ENCODE measurements around the gene TRIO.

Gene TRIO

DNA sequence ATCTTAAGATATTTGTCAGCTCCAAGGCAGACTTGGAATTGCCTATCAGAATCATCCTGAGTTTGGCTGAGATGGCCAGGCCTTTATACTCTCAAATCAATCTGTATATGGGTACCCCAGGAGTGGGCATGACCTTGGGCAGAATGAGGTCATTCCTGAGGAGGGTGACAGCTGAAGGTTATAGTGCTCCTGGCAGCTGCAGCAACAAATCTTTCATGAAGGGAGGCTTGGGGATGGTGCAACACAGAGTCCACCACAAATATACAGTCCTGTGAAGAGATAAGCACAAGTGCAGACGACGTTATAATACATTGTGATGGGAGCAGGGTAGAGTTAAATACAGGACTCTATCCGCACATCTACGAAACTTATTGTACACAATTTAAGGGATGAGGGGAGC, 21.1 kb upstream of the TRIO start:
- DNase-seq, result no peak

DNA sequence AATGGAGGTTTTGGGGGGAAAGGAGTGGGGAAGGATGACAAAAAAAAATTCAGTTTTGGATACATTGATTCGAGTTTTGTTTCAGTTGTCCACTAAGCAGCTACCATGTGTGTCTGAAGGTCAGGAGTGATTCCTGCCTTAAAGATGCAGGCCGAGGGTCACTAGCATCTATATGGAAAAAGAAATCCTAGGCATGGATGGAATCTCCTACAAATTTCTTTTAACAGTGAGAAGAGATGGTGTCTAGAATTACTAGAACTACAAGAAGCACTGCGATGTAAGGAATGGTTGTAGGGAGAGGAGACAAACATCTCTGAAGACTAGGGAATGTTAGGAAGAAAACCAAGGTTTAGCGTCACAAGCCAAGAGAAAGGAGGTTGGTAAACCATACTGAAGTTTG, 19.6 kb upstream of the TRIO start:
- DNase-seq, result no peak

DNA sequence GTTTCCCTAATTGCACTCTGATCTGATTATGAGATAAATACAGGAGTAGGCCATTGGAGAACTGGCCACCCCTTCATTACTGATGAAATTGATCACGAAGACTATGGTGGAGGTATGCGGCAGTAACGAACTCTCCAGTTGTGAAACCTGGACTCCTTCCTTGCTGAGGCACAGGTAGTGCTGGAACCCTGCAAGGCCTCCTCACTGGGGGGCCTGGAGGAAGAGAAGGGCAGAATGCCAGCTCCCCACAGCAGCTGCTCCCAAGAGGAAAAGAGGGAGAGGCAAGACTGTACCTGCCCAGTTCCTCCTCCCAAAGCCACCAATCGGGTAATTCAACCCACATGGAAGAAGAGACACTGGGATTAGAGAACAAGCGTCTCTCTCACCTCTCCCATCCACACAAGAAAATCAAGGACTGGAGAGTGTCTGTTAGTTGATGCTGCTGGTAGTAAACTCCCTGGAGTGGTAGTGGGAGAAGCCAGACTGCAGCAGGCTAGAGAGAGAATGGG, 19.1 kb upstream of the TRIO start:
- no peak for DNase-seq

DNA sequence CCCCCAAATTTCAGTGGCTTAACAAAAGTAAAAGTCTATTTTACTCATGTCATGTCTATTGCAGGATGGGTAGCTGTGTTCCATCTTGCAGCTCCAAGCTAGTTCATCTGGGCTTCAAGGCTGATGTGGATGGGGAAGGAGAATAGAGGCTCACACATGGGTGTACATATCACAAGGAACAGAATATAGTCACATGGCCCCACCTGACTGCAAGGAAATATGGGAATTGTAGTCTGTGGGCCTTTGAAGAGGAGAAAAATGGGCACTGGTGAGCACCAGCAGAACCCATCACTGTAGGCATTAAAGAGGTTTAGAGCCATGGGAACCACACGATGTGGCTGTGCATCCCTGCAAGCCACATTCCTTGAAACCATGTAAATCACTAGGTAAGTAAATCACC, 17.9 kb upstream of the TRIO start:
- DNase-seq, result no peak

DNA sequence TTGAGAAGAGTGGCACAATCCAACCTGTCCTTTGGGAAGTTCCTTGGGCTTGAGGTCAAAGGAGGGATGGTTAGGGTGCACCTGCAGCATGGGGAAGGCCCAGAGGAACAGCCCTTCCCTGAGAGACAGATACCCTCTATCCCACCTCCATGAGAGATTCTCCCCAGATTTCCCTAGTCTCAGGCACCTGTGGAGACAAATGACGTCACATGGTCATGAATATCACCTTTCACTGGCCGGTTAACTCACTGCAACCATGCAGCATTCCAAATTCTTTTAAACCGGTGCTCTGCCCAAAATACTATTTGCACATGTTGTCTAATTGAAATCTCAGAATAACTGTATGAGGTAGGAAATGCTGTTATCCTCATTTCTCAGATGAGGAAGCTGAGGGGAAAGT, 15.6 kb upstream of the TRIO start:
- DNase-seq, result no peak

DNA sequence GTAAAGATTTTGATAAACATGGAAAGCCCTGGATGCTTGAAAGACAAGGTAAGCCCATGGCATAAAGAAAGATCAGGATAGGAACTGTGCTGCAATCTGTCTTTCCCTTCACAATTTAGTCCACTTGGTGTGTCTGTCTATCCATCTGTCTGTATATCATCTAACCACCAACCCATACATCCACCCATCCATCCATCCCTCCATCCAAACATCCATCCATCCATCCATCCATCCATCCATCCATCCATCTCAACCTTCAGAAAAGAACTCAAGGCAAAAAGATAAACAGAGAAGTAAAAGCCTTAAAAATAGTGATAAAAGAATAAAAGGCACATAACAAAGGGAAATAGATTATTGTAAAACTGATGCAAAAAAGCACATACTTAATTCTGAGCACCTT, 15.1 kb upstream of the TRIO start:
- DNase-seq, result no peak

DNA sequence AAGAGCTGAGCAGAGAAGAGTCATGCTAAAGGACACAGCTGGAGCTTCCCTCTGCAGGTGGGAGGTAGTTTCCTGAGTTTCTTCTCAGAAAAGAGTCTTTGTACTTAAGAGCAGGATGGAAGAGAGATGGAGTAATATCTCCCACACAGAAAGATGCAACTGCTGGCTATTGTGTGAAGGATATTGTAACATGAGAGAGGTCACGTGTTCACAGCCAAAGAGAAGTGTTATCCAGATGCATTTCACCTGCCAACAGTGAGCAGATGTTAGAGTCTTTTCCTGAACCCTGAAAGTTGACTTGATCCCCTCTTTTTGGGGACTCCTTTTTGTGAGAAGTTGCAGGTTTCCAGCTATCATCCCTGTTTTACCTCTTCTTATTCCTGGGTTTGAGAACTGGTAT, 14.0 kb upstream of the TRIO start:
- DNase-seq, result no peak

DNA sequence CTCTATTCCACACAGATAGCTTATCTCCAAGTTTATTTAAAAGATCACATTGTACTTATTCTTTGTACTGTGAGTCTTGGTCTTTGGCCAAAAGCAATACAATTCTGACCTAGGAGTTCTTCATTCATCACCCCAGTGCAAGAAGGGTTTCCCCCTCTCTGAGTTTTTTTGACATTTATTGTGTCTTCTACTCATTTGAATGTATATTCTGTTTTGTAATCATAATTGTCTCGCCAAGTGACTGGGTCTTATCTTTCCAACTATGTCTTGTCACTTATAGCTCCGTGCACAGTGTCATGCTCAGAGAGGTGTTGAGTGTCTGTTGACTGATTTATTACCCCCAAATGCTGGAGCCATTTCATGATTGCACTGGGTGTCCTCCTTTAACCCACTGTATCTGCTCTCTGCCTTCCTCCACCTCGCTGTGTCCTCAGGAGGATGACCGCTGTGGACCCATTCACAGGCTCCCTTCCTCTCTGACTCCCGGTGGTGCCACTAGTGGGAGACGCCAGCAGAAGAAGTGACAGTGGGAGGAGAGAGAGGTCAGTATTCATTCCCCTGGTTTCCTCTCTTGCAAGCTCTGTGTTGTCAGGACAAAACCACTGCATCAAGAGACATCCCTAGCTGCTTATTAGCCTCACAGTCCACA, 11.2 kb upstream of the TRIO start:
- no peak for DNase-seq

DNA sequence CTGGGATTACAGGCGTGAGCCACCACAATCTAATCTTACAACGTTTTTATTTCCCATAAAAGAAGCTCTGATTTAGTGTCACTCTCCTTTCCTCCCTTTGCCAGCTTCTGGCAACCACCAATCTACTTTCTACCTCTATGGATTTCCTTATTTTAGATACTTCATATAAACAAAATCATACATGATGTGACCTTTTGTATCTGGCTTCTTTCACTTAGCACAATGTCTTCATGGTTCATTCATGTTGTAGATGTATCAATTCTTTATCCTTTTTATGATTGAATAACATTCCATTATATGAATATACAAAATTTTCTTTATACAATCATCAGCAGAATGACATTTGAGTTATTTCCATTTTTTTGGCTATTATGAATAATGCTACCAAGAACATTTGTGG, 9.7 kb upstream of the TRIO start:
- DNase-seq, result no peak

DNA sequence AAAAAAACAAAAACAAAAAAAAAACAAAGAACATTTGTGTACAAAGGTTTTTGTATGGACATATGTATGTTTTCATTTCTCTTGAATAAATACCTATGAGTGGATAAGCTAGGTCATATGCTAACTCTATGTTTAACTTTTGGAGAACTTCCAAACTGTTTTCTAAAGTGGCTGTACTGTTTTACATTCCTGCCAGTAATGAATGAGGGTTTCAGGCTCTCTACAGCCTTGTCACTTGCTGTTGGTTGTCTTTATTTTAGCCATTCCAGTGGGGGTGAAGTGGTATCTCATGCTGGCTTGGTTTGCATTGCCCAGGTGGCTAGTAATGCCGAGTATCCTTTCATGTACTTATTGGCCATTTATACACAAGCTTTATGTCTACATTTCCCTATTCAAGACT, 9.1 kb upstream of the TRIO start:
- DNase-seq, result no peak

DNA sequence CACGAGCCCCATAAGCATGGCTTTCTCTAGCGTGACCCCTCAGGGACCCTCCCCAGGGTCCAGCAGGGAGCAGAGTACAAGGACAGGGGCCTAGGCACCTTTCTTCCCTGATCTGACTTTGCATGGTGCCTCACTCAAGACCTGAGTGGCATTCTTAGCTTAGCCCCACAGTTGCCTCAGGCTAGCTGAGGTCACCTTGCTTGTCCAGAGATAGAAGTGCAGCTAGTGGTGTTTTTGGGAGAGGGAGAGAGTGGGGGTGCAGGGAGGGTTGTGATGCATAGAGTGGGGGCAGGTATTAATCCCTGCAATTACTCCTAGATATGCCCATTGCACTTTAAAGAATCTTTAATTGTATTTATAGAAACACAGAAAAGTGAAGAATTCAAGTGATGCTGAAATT, 8.4 kb upstream of the TRIO start:
- DNase-seq, result no peak

DNA sequence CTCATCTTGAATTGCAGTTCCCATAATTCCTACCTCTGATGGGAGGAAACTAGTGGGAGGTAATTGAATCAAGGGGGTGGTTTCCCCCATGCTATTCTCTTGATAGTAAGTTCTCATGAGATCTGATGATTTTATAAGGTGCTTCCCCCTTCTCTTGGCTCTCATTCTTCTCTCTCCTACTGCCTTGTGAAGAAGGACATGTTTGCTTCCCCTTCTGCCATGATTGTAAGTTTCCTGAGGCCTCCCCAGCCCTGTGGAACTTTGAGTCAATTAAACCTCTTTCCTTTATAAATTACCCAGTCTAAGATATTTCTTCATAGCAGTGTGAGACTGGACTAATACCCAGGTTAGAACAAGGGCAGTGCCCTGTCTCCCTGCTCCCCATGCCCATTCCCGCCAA, 7.5 kb upstream of the TRIO start:
- DNase-seq, result no peak

DNA sequence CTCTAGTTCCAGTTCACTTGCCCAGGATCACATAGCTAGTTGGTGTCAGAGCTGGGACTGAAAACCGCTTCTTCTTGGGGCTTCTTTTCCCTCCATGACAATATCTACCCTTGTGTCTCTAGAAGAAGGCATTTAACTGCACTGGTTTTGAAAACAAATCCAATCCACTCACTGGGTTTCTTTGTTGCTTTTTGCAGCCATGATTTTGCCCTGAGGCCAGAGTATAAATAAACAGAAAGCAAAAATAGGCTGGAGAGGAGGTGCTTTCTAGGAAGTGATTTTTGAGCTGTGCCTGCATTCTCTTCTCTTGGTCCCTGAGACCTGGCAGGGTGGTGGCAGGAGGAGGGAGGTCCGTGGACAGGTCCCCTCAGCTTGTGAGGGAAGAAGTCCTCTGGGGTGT, 6.9 kb upstream of the TRIO start:
- DNase-seq, result no peak

DNA sequence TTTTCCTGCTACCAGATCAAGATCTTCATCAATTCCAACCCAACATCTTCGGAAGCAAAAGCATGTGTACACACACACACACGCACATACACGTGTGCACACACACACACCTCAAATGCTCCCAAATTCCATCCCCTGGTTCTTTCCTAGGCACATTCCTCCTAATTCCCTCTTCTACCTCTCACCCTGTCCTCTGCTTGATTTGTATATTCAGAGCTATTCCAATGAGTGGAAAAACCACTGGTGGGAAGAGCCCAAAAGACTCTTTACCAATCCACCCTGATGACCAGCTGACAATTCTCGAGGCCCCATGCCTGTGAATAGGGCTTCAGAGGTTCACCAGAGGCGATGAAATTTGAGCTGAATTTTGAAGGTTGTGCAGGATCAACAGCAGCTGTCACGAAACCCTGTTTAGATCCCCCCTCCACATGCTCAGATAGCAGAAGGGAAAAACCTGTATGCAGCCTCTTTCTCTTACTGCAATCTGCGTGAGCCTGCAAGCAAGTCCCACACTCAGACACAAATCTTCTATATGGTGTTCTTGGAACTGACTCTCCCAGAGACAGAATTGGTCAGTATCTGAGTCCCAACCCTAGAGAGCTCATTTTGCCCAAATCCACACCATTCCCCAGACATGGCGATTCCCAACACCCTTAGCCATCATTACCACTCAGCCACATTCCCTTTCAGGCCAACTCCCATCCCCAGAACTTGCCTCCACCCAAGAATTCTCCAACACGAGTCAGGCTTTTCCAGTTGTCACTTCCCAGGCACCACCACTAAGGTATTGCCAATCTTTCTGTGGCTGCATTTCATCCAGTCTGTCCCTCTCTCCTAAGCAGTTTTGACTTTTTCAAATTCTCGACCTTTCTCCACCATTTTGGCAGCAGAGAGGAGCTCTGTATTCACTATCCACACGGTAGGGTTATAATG, 4.3 kb upstream of the TRIO start:
- no peak for DNase-seq

DNA sequence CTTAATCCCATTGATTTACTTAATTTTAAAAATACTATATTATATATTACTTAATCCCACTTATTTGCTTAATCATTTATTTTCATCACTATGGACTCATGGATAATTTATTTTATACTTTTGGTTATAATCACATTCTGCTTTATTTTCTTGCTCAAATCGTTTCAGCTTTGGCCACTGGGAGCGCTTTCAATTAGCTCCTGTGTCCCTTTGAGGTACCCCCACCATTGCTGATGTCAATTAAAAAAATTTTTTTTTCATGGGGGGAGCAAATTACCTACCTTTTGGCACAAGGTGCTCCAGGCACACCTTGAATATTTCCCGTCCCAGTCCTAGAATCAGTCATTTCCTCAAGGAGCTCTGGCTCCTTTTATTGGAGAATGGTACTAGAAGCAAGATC, 1.4 kb upstream of the TRIO start:
- no peak for DNase-seq

DNA sequence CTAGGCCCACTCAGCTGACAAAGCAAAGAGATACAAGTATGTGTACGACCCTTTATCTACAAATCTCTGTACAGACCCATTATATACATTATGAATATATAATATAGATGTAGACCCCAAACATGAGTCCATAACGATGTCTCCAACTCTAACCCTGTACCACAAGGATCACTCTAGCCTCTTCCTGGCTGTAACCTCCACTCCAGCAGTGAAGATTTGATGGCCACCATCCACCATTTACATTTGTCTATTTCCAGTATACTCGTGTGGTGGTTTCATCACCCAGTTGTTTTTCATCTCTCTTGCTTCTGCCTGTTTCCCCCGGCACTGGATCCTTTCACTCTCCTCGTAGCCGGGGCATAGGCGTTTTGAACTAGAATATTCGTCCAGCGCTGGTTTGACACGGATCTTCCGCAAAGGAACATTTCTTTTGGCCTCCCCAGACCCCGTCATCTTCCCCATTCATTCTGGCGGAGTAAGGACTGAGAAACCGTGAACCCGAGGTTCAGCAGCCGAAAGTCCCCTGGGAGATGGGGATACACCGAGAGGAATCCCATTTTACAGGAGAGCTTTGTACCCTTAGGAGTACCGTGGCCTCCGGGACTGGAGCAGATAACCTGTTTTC, 828 bp upstream of the TRIO start:
- peak in 6 of 56 donors; percentile 37 to 52 (median 42) for DNase-seq

DNA sequence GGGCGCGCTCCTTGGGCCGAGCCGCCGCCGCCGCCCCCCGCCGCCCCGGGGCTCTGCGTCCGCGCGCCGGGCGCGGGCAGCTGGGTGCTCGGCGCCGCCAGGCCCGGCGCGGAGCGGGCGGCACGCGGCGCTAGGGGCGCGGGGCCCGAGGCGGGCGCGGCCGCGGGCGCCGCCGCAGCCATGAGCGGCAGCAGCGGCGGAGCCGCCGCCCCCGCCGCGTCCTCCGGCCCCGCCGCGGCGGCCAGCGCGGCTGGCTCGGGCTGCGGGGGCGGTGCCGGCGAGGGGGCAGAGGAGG, 351 bp downstream of the TRIO start:
- no peak for DNase-seq

DNA sequence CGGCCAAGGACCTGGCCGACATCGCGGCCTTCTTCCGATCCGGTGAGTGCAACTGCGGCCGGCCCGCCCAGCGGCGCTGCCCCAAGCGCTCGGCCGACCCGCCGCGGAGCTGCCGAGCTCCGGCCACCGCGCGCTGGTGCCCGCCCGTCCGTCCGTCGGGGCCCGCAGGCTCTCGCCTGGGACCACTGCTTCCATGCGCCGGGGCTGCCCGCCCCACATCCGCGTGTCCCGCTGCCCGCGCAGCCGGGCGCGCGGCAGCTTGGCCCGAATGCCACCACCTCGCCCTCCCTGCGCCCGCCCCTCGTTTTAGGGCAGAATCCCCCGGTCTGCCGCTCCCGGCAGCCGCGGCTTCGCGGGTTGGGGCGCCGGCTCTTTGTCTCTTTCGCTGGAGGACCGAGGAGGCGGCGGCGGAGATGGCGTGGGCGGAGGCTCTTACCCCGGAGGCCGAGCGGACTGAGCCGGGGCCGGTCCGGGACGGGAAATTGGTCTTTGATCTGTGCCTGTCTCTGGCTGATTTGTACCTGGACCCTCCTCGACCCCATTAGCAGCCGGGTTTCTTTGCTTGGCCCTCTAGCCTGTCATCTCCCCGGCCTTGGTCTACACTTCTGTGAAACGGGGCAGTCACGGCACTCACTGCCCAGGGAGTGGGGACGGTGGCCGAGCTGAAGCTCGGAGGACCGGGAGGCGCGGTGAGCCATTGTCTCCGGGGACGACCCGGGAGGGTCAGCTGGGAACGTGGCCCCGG, 871 bp downstream of the TRIO start:
- peak in 24 of 56 donors; percentile 13 to 58 (median 40) for DNase-seq

DNA sequence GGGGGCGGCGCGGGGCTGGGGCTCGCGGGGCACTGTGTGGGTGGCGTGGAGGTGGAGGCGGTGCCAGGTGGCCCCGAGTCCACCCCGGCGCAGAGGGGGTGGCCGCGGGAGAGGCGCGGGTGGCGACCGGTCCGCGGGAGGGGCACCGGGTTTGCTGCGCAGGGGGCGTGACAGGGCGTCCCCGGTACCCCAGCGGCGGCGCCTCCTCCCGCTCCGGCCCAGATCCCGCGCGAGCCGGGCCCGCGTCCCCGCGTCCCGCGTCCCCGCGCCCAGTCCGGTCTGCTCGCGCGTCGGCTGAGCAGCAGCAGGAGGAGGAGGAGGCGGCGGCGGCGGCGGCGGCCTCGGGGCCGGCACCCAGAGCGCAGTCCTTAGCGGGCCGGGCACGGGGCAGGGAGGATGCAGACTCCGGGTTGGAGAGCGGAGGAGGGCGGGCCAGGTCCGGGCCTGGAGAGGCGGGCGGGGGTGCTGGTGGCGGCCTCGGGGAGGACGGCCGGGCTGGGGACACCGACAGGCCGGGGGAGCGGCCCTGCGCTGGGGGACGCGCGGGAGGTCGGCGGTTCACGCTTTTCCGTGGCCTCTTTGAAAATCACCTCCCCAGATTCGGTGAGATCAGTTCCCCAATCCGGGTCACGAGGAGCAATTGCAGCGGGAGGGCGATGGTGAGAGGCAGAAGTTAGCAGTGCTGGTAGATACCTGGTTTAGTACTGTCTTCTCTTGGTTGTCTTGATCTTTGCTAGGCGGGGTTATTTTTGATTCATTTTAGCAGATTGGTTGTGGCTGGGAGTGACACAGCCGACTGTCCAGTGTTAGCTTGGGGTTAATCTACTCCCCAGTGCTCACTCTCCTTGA, 1.7 kb downstream of the TRIO start:
- DNase-seq, result peak in 54 of 56 donors; percentile 6 to 87 (median 51)

DNA sequence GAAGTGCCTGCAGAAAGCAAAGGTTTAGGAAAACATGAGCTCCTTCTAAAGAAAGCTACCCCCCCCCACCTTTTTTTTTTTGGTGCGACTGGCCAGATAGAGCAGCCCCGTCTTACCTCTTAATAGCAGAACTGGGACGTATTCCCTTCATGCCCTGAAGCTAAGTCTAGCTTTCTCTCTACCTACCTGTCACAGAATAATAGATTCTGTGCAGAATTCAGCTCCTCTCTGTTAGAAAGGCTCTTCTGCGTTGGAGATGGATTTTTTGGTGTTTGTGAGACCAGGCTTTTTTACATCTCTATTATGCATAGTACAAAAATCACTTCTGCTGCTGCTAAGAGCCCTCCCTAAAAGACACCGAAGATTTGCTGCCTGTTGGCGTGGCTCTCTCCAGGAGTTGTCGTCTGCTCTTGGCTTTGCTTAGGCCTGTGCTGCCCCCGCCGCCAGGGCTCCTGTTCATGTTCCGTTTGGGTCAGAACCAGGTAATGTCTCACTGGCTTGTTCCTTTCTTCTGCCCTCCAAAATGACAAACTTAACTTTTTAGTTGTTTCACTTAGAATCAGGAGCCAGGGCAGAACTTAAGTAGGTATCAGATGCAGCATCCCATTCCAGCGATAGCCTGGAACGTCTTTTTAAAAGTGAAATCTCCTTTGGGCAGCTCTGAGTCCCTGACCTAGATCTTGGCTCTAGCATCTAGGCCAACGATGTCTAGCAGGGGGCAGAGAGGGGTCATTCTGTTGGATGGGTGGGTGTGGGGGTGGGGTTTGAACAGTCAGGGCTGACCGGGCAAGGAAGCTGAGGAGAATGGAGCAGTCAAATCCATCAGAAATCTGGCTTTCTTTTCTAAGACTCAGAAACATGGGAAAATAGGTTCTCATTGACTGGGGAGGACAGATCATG, 2.5 kb downstream of the TRIO start:
- DNase-seq, result peak in 5 of 56 donors; percentile 8 to 33 (median 19)

All from nucleus accumbens (tissue), 56 donors.